Measurements from ENCODE around the gene TMEM135.
"Not testable (repeated sequence)": the region's sequence is repeated elsewhere in the genome, so short reads cannot be mapped to it uniquely, and the experiment has no call there.

The TMEM135 gene

DNA sequence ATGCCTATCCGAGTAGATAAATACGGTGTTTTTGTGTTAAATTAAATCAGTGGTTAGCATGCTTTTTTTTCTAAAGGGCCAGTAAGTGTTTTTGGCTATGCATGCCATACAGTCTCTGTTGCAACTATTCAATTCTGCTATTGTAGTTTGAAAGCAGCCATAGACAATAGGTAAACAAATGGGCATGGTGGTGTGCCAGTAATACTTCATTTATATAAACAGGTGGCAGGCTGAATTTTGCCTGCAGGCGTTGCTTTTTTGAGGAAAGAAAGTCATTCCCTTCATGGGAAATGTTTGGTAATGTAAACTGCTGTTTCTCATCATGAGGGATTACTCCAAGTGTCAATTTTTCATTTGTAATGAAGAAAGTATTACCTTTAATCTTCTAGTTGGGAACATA, 106.5 kb downstream of the TMEM135 start:
- no peak for DNase-seq

GRCh38 chr11:87148749-87149148, 111.0 kb downstream of the TMEM135 start:
- DNase-seq = no peak

DNA sequence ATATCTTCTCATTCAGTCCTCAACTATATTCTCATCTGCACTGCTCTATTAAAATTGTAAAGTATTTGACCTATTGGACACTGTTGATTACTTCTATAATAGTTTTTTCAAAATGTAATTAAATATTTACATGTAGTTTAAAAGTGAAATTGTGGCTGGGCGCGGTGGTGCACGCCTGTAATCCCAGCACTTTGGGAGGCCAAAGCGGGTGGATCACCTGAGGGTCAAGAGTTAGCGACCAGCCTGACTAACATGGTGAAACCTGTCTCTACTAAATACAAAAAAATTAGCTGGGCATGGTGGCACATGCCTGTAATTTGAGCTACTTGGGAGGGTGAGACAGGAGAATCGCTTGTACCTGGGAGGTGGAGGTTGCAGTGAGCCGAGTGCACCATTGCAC, 112.0 kb downstream of the TMEM135 start:
- not testable (repeated sequence) for DNase-seq

GRCh38 chr11:87150936-87151335, 113.2 kb downstream of the TMEM135 start:
- no peak for DNase-seq

GRCh38 chr11:87154246-87154645, 116.5 kb downstream of the TMEM135 start:
- no peak for DNase-seq

- no peak for DNase-seq
These were observed 119.2 kb downstream of the TMEM135 start for GRCh38 chr11:87156970-87157369.

GRCh38 chr11:87169076-87169475, 131.3 kb downstream of the TMEM135 start:
- DNase-seq = not testable (repeated sequence)

GRCh38 chr11:87173185-87174039, 135.7 kb downstream of the TMEM135 start:
- no peak for DNase-seq

- DNase-seq = no peak
These were observed 137.1 kb downstream of the TMEM135 start for GRCh38 chr11:87174870-87175269.

DNA sequence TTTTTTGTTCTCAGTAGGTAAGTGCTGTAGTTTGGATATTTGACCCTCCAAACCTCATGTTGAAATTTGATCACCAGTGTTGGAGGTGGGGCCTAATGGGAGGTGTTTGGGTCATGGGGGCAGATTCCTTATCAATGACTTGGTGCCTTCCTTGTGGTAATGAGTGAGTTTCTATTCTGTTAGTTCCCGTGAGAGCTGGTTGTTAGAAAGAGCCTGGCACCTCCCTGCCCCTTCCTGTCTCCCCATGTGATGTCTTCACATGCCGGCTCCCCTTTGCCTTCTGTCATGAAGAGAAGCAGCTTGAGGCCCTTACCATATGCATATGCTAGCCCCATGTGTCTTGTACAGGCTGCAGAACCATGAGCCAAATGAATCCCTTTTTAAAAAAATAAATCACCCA, 138.3 kb downstream of the TMEM135 start:
- DNase-seq = no peak

DNA sequence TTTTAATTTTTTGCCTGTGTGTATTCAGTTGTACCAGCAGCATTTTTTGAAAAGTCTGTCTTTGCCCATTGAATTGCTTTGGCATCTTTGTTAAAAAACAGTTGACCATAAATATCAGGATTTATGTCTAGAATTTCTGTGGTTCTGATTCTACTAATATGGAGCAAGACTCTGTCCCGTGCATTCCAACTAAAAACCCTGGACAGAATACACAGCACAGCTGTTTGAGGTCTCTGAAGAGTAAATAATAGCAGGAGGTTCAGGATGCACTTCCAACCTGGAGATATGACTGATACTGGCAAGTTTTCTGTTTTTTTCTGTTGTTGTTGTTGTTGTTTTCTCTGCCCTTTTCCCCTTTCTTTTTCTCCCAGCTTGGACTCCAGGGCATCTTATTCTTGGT, 141.9 kb downstream of the TMEM135 start:
- no peak for DNase-seq

- DNase-seq = no peak
These were observed 143.0 kb downstream of the TMEM135 start for GRCh38 chr11:87180742-87181141.

DNA sequence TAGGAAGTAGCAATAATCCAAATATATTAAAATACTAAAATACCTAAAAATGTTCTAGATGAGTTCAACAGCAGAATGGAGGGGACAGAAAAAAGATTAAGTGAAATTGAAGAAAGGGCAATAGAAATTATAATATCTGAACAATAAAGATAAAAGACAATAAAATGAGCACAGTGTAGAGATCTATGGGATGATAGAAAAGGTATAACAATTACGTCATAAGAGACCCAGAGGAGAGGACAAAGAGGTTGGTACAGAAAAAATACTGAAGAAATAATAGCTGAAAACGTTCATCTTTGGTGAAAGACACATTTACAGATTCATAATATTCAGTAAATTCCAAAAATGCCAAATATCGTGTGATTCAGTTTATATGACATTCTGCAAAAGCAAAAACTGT, 143.4 kb downstream of the TMEM135 start:
- no peak for DNase-seq

DNA sequence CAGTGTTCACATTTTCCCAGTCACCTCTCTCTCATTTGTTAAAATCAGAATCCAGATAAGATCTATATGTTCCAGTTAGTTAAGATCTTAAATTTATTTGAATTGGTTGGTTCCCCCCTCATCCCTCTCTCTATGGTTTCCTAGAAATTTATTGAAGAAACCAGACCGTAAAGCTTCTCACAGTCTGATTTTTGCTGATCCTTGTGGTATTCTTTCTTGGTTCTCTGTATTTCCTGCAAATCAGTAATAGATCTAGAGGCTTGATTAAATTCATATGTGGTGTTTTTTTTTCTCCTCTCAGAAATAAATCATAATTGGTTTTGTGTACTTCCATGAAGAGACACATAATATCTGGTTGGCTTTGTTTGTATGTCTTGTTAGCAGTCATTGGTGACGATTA, 147.5 kb downstream of the TMEM135 start:
- DNase-seq = no peak

GRCh38 chr11:87187076-87187475, 149.3 kb downstream of the TMEM135 start:
- no peak for DNase-seq

GRCh38 chr11:87187930-87188329, 150.2 kb downstream of the TMEM135 start:
- no peak for DNase-seq

GRCh38 chr11:87188396-87188795, 150.7 kb downstream of the TMEM135 start:
- DNase-seq = not testable (repeated sequence)

DNA sequence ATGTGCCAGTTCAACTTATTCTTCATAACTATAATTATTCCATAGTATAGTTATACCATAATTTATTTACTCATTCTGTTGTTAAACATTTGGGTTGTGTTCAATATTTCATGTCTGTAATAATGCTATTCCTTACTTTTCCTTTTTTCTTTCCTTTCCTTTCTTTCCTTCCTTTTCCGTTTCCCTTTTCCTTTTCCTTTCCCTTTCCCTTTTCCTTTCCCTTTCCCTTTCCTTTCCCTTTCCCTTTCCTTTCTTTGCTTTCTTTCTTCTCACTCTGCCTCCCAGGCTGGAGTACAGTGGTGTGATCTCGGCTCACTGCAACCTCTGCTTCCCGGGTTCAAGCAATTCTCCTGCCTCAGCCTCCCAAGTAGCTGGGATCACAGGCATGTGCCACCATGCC, 151.2 kb downstream of the TMEM135 start:
- not testable (repeated sequence) for DNase-seq

DNA sequence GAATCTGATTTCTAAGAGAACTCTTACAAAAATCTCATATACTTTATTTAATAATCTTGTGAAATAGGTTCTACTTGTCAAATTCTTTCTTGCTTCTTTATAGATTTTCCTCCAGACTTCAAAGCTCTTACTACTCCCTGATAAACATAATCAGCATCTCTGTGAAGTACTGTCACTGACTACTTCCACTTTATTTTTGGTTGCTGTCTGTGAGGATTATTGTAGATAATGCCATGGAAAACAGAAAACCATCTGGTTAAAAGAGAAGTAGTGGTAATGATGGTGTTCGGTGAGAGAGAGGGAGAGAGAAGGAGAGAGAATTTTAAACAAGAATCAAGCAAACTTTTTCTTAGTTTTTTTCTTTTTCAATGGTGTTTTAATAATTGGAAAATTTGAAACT, 152.3 kb downstream of the TMEM135 start:
- DNase-seq = no peak

DNA sequence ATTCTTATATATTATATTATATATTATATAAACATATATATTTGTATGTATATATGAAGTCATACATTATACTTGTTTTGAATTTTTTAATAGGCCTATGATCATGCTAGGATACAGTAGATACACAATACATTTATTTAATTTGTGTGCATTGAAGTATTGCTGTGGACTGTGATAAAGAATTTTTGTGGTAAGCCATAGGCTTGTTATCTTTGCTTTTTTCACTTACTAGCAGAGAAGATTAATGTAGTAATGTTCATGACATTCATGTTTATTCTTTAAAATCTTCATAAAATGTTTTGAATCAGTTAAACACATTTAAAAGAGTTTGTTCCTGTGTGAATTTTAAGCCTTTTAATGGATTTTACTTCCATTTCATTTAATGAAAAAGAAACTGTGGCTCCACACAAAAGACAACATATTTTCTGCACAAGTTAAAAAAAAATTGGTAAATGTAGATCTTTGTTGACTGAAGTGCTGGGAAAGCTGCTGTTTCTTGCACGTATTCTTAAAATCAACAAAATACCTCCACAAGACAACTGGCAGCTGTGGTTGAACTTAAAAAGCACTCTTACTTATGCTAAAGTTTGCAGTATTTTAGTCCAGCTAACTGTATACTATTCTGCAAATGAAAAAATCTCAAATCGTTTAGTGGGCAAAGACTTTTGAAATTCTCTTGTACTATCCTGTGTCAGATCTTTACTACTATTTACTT, 156.2 kb downstream of the TMEM135 start:
- DNase-seq = no peak

DNA sequence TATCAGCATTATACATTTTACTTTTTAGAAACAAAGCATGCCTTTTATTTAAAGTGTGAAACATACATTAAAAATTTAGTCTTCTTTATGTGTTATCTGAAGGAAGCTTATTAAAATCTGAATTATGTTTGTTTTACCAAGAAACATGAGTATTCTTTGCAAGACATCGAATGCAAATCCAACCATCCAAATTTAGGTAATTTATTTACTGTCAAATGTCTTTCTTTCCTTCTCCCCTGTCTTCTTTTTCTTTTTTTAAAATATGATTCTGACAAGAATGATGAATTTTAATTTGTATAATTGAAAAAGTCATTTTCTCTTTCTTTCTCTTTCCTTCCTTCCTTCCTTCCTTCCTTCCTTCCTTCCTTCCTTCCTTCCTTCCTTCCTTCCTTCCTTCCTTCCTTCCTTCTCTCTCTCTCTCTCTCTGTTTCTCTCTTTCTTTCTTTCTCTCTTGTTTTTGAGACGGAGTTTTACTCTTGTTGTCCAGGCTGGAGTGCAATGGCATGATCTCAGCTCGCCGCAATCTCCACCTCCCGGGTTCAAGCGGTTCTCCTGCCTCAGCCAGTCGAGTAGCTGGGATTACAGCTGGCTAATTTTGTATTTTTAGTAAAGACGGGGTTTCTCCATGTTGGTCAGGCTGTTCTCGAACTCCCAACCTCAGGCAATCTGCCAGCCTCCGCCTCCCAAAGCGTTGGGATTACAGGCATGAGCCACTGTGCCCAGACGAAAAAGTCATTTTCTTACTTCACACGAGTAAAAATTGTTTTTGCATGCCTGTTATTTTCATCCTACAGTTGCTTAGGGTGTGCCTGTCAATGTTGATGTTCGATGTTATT, 157.5 kb downstream of the TMEM135 start:
- DNase-seq = no peak

DNA sequence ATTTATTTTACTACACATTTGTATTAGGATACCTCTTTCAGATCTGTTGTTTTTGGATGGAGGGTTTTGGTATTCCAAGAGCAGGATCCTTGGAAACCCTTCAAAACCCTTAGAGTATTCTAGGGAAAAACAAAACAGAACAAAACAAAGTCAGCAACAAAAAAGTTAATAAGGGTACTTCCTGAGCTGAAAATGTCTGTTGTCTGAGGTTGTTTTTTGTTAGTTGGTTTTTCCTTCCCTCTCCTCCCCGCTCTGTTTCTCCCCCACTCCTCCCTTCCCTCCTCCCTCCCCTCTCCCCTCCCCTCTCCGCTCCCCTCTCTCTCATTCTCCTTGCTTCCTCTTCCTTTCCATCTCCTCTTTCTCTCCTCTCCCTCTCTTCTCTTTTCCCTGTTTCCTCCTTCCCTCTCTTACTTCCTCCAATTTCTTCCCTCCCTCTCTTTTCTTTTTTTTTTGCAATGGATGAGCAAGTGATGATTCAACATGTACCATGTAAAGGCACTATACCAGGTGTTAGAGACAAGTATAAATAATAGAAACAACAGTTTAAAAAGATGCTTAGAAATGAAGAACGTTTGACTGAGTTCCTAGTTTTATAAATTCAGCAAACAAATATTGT, 160.6 kb downstream of the TMEM135 start:
- DNase-seq = no peak

GRCh38 chr11:87201376-87201775, 163.6 kb downstream of the TMEM135 start:
- DNase-seq = no peak
